Mononuclear cell (primary cell): Measurements from ENCODE around the gene SPRED2. TPM values are rescaled to one million over a fixed set of nuclear protein-coding genes. Genes with fewer than 3 reads are reported as not detected.

Source experiments
- H3K27me3 ChIP-seq: 2 replicates; pipeline ENCODE4 v1.6.0; 2011; ENCODE audit warnings: low read length, control low read depth; ENCODE audit not compliant: insufficient read depth
- H3K4me1 ChIP-seq: 2 replicates; pipeline ENCODE4 v1.5.1; 2011; ENCODE audit warnings: mild to moderate bottlenecking, low read length, control low read depth; ENCODE audit not compliant: insufficient read depth
- H3K4me3 ChIP-seq: 2 replicates; pipeline ENCODE4 v1.5.1; 2011; ENCODE audit warnings: mild to moderate bottlenecking, low read length, moderate library complexity
- H3K9me3 ChIP-seq: 2 replicates; pipeline ENCODE4 v1.5.1; 2011; ENCODE audit warnings: low read depth, mild to moderate bottlenecking, control low read depth, low read length
- total RNA-seq: library from RNA; depleted of rRNA; stranded (reverse); fragments of >200 nt; gene quantifications from one replicate; pipeline ENCODE4 v1.2.3, GENCODE V29; 2012

SPRED2 gene
- total RNA-seq, 1 donor: 1.7 TPM

- Histone ChIP-seq H3K4me1 (peaks cover 6% of the 10 kb centered on the region), H3K4me3 (no peak overlapping the region), H3K9me3 (no peaks in the 10 kb centered on the region), H3K27me3 (no peaks in the 10 kb centered on the region)
Measured at GRCh38 chr2:65360441-65360840, 72.0 kb downstream of the SPRED2 start.

GRCh38 chr2:65358678-65359400 is 73.6 kb downstream of the SPRED2 start:
- H3K4me1 ChIP-seq: peaks cover 6% of the 10 kb centered on the region
- no peak overlapping the region for H3K4me3 ChIP-seq
- no peaks in the 10 kb centered on the region for H3K9me3 ChIP-seq
- no peaks in the 10 kb centered on the region for H3K27me3 ChIP-seq

GRCh38 chr2:65357959-65358294 is 74.5 kb downstream of the SPRED2 start:
- Histone ChIP-seq H3K9me3 (no peaks in the 10 kb centered on the region), H3K4me1 (peaks cover 6% of the 10 kb centered on the region), H3K27me3 (no peaks in the 10 kb centered on the region), H3K4me3 (no peak overlapping the region)

GRCh38 chr2:65357095-65357958 is 75.1 kb downstream of the SPRED2 start:
- Histone ChIP-seq H3K9me3 (no peaks in the 10 kb centered on the region), H3K4me1 (peaks cover 6% of the 10 kb centered on the region), H3K4me3 (no peak overlapping the region), H3K27me3 (no peaks in the 10 kb centered on the region)

GRCh38 chr2:65355186-65355831 is 77.1 kb downstream of the SPRED2 start:
- H3K27me3 ChIP-seq: no peaks in the 10 kb centered on the region
- H3K9me3 ChIP-seq: no peaks in the 10 kb centered on the region
- peaks cover 13% of the 10 kb centered on the region for H3K4me1 ChIP-seq
- no peak overlapping the region for H3K4me3 ChIP-seq

- H3K4me3 ChIP-seq: no peak overlapping the region
- no peaks in the 10 kb centered on the region for H3K9me3 ChIP-seq
- peaks cover 7% of the 10 kb centered on the region for H3K4me1 ChIP-seq
- no peaks in the 10 kb centered on the region for H3K27me3 ChIP-seq
Measured at GRCh38 chr2:65354773-65355172, 77.6 kb downstream of the SPRED2 start.

GRCh38 chr2:65353927-65354326 is 78.5 kb downstream of the SPRED2 start:
- Histone ChIP-seq H3K4me1 (peaks cover 7% of the 10 kb centered on the region), H3K9me3 (no peaks in the 10 kb centered on the region), H3K4me3 (no peak overlapping the region), H3K27me3 (no peaks in the 10 kb centered on the region)

- no peak overlapping the region for H3K4me3 ChIP-seq
- H3K4me1 ChIP-seq: peaks cover 7% of the 10 kb centered on the region
- no peaks in the 10 kb centered on the region for H3K9me3 ChIP-seq
- no peaks in the 10 kb centered on the region for H3K27me3 ChIP-seq
Measured at GRCh38 chr2:65353046-65353445, 79.4 kb downstream of the SPRED2 start.

GRCh38 chr2:65351948-65352595 is 80.3 kb downstream of the SPRED2 start:
- H3K4me3 ChIP-seq: no peak overlapping the region
- H3K27me3 ChIP-seq: no peaks in the 10 kb centered on the region
- H3K4me1 ChIP-seq: peaks cover 7% of the 10 kb centered on the region
- H3K9me3 ChIP-seq: no peaks in the 10 kb centered on the region

GRCh38 chr2:65351234-65351947 is 81.0 kb downstream of the SPRED2 start:
- Histone ChIP-seq H3K4me3 (no peak overlapping the region), H3K4me1 (peaks cover 7% of the 10 kb centered on the region), H3K27me3 (no peaks in the 10 kb centered on the region), H3K9me3 (no peaks in the 10 kb centered on the region)

GRCh38 chr2:65350651-65351056 is 81.7 kb downstream of the SPRED2 start:
- Histone ChIP-seq H3K9me3 (no peaks in the 10 kb centered on the region), H3K4me1 (peaks cover 7% of the 10 kb centered on the region), H3K4me3 (no peak overlapping the region), H3K27me3 (no peaks in the 10 kb centered on the region)

- no peaks in the 10 kb centered on the region for H3K9me3 ChIP-seq
- no peaks in the 10 kb centered on the region for H3K27me3 ChIP-seq
- H3K4me3 ChIP-seq: no peak overlapping the region
- peaks cover 7% of the 10 kb centered on the region for H3K4me1 ChIP-seq
Measured at GRCh38 chr2:65349863-65350262, 82.5 kb downstream of the SPRED2 start.

- no peaks in the 10 kb centered on the region for H3K9me3 ChIP-seq
- no peaks in the 10 kb centered on the region for H3K27me3 ChIP-seq
- H3K4me1 ChIP-seq: peaks cover 7% of the 10 kb centered on the region
- H3K4me3 ChIP-seq: no peak overlapping the region
Measured at GRCh38 chr2:65347913-65348312, 84.5 kb downstream of the SPRED2 start.

- H3K4me1 ChIP-seq: no peaks in the 10 kb centered on the region
- no peaks in the 10 kb centered on the region for H3K9me3 ChIP-seq
- no peaks in the 10 kb centered on the region for H3K27me3 ChIP-seq
- no peak overlapping the region for H3K4me3 ChIP-seq
Measured at GRCh38 chr2:65345631-65346030, 86.8 kb downstream of the SPRED2 start.
